Ramos (cell line): Measurements from ENCODE around the gene CFAP100.

Experiments used
- in situ Hi-C: fragments of 300-500 bp; cut with MboI; formaldehyde crosslinking; loops from one replicate; pipeline ENCODE4 v1.14.3; 2022; ENCODE audit warnings: low sequenced_read_pairs; ENCODE audit not compliant: unreplicated experiment

Gene CFAP100

DNA sequence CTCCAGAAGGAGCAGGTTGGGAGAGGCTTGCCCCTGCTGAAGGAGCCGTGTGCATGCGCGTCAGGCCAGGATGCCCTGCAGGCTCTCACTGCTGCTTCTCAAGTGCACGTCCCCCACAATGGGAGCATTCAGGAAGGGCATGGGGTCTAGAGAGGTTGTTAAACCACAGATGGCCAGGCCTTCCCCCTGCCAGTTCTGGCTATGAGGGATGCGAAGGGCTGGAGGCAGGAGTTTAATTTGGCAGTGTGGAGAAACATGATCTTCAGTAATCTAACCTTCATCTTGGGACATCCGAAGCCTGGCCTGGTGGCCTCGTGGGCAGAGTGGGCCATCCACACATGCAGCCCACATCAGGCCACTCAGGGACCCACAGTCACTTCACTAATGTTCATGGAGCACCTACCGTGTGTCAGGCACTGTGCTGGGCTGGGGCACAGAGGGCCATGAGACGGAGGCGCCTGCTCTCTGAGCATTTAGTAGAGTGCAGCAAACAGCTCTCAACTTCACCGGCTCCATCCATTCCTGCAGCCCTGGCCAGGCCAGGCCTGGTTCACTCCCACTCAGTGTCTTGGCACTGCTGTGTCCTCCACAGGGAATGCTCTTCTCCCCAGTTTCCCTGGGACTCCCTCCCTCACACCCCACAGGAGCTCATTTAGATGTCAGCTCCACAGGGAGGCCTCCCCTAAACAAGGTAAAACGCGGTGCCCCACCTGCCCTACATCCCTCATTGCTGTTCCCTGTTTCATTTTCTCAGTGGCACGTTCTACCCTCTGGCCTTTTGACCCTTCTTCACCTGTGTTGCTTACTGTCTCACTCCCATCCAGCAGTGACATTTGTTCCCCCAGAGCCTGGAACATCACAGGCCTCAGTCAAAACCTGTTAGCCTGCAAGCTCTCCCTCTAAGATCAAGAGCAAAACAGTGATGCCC is 4.0 kb downstream of the CFAP100 start:
- in situ Hi-C loops: no loop called here

DNA sequence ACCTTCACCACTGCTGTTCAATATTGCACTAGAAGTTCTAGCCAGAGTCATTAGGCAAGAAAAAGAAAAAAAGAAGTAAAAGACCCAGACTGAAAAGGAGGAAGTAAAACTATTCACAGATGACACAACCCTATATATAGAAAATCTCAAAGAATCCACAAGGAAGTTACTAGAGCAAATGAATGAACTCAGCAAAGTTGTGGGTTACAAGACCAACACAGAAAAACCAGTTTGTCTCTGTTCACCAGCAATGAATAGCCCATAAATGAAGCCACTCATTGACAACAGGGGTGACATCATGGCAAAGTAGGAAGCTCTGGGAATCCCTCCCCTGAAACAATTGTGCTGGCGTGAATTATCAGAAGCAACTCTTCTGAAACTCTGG is 4.6 kb downstream of the CFAP100 start:
- in situ Hi-C loops: no loop called here

DNA sequence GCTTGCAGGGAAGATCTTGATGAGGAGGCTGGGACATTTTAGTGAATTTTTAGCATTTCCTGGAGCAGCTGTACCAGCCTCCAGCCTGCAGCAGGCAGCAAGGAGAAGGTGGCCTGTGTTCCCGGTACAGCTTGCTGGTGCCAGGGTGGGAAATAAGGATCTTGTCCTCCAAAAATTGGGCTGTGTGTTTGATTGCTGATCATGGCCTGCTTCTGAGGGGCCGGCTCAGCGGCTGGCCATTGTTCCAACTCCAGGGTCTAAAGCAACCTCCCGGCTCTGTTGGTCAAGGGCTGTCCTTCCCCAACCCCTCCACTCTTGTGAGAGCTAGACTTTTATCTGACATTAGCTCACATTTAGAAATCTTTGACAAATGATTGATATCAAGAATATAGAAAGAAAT is 5.0 kb downstream of the CFAP100 start:
- in situ Hi-C loops: no loop called here

DNA sequence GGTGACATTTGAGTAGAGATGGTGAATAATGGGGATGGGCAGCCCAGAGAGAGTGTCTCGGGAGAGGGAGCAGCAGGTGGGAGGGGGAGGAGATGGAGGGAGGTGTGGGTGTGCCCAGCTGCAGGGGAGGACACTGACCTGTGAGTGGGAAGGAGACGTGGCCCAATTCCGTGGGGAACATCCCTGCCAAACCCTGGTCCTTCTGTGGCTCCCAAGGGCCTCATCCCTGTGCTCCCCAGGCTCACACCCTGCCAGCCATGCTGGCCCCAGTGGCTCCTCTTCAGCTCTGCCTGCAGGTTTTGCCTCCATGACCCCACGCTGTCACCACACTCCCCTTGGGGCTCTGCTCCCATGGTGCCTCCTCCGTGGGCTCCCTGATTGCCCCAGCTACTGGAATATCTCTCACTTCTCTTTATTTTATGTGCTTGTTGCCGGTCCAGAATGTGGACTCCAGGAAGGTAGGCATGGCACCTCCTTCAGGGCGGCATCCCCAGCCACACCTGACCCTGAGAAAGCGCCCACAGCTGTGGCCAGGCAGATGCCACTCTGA is 7.0 kb downstream of the CFAP100 start:
- in situ Hi-C loops: no loop called here

DNA sequence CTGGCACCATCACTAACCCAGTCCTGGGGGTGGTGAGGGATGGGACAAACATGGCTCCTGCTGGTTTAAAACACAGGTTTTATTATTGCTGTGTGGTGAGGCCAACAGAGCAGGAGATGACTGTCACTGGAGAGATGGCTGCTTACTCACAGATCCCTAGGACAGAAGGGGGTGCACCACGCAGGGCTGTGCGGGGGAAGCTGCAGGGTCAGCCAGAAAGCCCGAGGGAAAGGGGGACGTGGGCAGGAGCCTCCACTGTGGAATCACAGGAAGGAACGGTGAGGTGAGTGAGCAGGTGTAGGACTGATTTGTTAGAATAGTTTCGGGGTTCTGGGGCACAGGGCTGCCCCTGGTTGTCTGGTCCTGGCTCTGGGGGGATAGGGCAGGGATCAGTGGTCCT is 7.5 kb downstream of the CFAP100 start:
- in situ Hi-C loops: no loop called here

DNA sequence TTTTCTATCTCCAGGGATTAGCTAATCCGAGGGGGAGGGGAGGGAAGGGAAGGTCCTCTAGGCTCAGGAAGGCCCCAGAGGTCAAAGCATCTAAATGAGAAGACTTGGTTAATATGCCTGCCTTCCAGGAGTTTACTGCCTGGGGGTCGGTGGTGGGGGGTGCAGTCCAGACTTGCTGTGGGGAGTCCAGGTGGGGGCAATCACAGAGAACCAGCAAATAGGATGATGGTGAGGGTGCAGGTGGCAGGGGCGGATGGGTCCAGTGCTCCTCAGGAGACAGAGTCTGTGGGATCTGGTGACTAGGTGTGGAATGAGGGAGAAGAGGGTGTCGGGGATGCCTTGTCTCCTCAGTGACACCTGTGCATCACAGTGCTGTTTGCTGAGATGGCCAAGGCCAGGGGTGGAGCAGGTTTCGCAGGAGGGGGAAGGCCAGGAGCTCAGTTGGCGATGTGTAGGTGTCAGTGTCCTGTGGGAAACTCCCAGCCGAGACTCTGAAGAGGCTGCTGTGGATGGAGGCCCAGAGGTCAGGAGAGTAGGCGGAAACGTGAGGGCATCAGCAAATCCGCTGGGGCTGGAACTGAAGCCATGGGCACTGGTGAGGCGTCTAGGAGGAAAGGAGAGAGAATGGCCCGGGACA is 8.1 kb downstream of the CFAP100 start:
- in situ Hi-C loops: no loop called here

DNA sequence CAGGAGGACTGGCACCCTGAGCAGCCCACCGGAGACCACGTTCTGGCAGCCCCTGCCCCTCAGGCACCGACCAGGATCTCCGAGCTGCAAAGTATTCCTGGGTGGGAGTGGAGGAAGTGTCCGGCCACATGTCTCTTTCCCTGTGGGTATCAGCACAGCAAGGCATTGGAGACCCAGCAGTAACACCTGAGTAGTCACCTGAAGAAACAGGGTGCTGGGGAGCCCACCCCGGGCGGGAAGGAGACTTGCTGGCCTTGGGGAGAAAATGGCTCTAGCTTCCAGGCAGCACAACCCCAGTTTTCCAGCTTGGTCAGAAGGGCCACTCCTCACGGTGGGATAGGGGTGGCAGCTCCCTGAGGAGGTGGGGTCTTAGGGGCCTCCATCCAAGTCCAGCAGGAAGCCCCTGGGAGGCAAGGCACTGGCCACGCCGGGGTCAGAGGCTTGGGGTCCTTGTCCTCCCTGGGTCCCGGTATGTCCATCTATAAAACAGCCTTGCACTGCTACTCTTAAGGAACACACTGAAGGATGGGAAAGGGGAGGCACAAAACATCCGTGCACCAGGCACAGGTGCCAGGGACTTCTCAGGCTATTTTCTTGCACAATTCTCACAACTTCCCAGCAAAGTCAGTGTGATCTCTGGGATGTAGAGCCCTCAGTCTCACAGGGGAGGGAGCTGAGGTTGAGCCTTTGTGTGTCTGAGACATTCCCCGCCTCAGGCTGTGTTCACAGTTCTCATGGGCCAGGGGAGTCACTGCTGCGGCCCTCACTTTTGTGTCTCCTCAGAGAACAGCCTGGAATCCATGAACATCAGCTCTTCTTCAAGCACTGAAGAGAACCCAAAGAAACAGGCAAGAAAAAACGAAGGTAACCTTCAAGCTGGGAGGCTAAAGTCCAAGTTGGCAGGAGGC is 11.9 kb downstream of the CFAP100 start:
- in situ Hi-C loops: no loop called here

DNA sequence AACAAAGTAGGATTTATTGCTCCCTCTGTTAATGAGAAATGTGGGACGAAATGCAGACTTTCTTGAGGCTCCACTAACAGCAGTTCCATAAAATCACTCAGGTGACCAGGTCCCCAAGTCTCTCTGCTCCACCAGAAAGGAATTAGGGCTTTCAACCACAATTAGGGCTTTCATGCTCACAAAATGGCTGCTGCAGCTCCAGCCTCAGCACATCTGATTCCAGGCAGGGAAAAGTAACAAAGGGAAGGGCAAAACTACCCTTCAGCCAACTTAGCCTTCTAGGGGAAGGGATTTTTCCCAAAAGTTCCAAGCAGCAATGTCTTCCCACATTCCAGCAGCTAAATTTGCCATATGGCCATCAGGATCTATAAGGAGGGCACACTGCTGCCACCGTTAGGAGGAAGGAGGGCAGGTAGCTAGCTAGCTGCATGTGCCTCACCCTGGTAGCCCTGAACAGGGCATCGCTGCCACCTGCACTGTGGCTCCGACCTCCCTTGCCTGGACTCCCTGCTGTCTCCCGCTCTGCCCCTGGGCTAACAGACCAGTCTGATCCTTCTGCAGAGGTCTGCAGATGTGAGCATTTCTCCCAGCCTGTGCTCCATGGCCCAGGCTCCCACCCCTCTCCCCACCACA is 12.8 kb downstream of the CFAP100 start:
- in situ Hi-C loops: no loop called here

DNA sequence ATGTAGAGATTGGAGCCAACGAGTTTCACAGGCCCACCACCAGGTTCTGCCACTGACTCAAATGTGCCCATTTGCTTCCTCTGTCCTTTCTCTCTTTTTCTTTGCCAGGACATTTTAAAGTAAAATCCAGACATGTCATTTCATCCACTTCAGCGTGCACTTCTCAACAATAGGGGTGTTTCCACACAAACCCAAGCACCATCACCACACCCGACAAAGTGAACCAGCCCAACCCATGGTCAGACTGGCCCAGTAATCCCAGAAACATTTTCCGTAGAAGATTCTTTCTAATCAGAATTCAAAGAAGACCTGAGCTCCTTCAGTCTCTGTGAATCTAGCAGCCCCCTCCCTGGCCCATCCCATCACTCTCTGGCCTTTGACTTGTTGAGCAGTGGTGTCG is 13.4 kb downstream of the CFAP100 start:
- in situ Hi-C loops: no loop called here

DNA sequence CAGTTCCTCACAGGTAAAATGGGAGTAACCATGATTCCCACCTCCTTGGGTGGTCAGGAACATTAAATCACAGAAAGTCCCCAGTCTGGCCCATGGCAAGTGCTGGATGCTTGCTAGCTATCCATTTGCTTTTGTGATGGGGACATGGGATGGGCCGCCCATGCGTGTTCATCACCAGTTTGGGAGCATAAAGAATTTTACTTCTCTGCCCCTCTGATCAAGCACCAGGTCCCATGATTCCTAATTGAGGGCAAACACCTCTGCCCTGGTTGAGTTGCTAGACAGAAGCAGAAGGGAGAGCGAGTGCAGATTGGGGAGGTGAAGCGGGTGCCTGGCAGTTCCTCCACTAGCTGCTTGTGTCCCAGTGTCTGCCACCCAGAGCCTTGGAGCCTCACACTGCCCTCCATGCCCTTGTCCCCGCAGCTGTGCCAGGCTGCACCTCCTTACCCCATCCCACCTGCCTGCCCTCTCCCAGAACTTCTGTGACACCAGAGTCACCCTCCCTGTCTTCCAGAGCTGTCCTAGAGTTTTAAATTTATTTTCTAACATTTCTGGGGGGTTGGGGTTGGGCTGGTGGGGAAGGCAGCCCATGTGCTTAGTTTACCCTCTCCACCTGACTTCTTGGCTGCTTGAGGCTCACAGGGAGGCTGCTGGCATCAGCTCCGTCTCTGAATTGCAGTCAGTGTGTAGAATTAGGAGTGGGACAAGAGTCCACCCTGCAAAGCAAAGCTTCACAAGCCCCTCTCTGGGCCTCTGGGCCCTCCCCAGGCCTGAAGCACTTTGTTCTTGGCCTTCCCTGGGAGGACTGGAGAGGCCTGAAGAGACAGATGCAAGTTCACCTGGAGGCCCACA is 18.4 kb downstream of the CFAP100 start:
- in situ Hi-C loops: no loop called here

DNA sequence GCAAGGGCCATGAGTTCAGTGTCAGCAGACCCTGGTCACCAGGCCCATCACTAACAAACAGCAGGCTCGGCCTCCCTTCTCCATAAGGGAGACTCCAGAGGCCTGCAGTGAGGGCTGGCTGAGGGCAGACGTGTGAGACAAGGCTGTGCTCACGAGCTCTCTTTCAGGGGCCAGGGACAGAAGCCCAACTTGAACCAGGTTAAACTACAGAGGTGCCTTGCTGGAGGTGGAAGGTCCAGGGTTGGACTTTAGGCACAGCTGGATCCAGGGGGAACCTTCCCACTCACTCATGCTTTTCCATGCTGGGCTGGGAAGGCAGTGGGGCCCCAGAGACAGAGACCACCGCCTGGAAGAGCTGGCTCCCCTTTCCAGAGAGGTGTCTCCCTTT is 19.0 kb downstream of the CFAP100 start:
- in situ Hi-C loops: no loop called here

DNA sequence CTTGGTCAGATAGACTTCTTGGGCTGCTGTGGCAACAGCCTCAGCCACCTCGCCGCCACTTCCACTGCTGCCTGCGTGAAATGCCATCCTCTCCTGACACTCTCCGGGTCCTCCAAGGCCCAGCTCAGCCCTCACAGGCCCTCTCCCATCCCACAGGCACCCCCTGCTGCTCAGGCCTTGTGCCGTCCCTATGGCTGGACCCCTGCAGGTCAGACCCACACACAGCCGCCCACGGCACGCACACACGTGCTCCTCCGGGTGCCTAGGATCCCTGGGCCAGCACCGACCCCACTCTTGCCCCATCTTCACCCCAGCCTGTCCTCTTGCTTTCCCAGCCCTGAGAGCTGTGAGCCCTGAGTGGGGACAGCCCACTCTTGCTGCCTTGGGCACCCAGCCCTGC is 19.7 kb downstream of the CFAP100 start:
- in situ Hi-C loops: no loop called here

DNA sequence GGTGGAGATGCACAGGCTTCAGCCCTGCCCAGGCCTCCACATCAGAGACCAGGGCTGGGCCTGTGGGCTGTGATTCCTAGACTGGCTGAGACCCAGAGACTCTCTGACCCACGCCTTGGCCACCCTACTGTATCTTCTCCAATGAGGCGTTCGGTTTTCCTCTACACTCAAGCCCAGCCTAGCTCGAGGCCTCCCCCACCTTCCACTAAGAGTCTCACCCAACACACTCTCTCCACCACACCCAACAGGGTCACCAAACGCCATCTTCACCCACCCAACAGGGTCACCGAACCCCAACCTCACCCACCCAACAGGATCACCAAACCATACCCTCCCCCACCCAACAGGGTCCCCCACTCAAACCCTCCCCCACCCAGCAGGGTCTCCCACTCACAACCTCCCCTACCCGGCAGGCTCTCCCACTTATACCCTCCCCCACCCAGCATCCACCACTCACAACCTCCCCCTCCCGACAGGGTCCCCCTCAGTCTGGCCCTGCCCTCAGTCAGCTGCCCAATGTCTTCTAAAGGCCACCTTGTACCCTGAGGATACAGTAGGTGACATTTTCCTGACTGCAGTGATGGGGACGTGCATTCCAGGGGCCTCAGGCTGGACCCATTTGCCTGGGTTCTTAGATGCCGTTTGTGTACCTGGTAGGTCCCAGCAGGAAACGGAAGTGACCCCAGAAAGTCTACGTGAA is 20.4 kb downstream of the CFAP100 start:
- in situ Hi-C loops: no loop called here

DNA sequence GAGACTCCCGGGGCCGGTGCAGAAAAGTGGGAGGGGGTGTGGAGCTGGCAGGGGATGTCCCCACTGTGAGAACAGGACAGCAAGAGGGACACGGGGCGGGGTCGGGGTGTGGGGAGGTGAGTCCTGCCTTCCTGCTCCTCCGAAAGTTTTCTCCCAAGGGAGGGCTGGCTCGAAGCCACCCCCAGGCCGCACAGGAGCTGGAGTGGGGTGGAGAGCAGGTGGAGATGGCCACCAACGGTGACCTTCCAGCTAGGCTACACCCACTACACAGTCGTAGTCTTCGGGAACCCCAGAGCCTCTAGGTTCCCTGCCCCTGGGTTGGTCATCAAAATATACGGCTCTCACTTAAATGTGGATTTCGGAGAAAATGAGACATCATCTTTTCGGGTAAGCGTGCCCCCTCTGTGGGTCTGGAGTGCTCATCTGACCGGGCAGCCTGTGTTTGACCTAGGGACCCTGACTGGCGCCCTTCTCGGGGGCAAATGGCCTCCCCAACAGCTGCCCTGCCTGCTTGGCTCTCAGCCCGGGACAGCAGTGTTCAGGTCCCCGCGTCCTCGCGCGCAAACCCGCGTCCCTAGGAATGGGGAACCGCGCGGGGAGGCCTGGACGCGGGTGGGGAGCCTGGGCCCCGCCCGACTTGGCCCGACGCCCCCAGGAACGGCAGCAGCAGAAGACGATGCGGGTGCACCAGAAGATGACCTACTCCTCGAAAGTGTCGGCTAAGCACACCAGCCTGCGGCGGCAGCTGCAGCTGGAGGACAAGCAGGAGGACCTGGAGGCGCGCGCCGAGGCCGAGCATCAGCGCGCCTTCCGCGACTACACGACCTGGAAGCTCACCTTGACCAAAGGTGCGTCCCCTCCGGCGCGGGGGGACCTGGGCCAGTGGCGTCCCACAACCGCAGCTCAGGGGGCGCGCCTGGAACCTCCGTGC is 21.2 kb downstream of the CFAP100 start:
- in situ Hi-C loops: no loop called here

DNA sequence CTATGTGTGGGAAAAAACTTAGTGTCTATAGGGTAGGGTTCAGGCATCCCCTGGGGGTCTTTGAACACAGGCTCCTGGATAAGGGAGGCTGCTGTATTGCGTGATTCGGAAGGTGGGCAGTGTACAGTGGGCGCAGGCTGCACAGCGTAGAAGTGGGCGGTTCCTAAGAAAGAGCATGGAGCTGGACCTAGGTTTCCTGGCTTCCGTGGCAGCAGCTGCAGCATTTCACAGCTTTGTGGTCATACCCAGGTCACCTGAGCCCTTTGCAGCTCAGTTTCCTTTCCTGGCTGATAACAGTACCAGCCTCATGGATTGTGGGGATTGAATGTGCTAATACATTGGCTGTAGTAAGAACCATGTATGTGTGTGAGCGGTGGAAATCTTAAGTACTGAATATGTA is 22.2 kb downstream of the CFAP100 start:
- in situ Hi-C loops: no loop called here

DNA sequence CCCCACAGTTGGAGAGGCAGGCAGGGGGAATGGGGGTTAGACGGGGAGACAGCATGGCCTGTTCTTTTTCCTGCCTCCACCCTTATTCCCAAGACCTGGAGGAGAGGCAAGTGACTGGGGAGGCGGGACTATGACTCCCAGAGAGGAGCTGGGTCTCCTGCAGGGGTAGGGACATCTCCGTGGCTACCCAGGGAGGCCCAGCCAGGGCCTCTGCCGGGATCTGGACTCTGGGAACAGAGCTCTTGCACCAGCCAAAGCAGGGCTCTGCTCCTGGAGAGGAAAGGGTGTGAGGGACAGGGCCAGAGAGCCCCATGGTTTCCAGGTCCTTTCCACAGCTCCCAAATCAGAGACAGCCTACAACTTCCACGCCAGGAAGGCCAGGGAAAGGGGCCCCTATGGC is 22.8 kb downstream of the CFAP100 start:
- in situ Hi-C loops: no loop called here

DNA sequence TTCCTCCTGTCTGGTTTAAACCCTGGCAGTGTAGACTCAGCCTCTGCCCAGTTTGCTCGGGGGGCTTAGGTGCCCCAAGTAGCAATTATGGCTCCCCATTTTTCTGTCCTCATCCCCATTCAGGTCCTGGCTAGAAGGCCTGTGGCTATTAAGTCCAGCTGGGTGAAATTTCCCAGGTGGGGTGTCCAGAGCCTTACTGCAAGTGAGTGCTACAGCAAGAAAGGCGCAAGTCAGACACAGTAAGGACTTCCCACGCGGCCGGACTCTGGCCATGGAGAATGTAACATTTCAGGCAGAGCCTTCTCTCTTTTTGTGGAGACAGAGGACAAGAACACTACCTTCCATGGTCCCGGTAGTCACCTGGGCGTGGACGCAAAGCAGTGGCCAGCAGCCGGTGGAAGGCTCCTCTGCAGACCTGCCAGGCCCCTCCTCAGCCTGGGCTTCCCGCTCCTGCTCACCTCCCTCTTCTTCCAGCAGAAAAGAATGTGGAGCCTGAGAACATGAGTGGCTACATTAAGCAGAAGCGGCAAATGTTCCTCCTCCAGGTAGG is 23.3 kb downstream of the CFAP100 start:
- in situ Hi-C loops: no loop called here
